ENCODE data around the gene CHST9. TPM values are rescaled to one million over a fixed set of nuclear protein-coding genes. Genes with fewer than 3 reads are reported as not detected.

CHST9 gene
- total RNA-seq, 2 experiments from 2014 or later: not detected

- ATAC-seq (ENCODE audit: poor library complexity): no peak
- Mint-ChIP-seq H3K36me3 (ENCODE audit: low read depth) (no peaks in the 10 kb centered on the region), H3K27ac (no peak overlapping the region), H3K9me3 (peaks cover 12% of the 10 kb centered on the region), H3K27me3 (no peaks in the 10 kb centered on the region), H3K4me1 (ENCODE audit: low read depth) (no peaks in the 10 kb centered on the region), H3K4me3 (no peak overlapping the region)
- TF ChIP-seq CTCF (IDR thresholded peaks at IDR 0.05): no peak
- Histone ChIP-seq H3K27ac (ENCODE audit: low read depth in 1 of 2, low read length in 2 of 2) (no peak overlapping the region), H3K27me3 (ENCODE audit: control insufficient read depth in 1 of 2, insufficient read depth in 2 of 2, low read length in 2 of 2) (no peaks in the 10 kb centered on the region), H3K4me3 (ENCODE audit: low read length) (no peak overlapping the region), H3K36me3 (ENCODE audit: insufficient read depth, low read length) (no peaks in the 10 kb centered on the region), H3K9me3 (ENCODE audit: control insufficient read depth in 1 of 2, insufficient read depth in 1 of 2, low read length in 2 of 2) (peaks cover 0 to 5% of the 10 kb centered on the region in 2 experiments), H3K4me1 (ENCODE audit: insufficient read depth, low read length) (no peaks in the 10 kb centered on the region)
- ChIA-PET POLR2A (no interaction called here), CTCF (no interaction called here)
- no peak for DNase-seq
- intact Hi-C loops (cut with DNase I, micrococcal nuclease): no loop called here
These were observed 135.1 kb downstream of the CHST9 start for GRCh38 chr18:27049969-27050368.

GRCh38 chr18:27045342-27045741, 139.8 kb downstream of the CHST9 start:
- CTCF ChIA-PET: no interaction called here
- H3K27ac ChIP-seq (ENCODE audit: low read depth in 1 of 2, low read length in 2 of 2): no peak overlapping the region
- POLR2A ChIA-PET: no interaction called here
- H3K36me3 ChIP-seq (ENCODE audit: insufficient read depth, low read length): no peaks in the 10 kb centered on the region
- H3K4me1 ChIP-seq (ENCODE audit: insufficient read depth, low read length): no peaks in the 10 kb centered on the region
- no peak overlapping the region for H3K27ac Mint-ChIP-seq
- DNase-seq (no peak), ATAC-seq (ENCODE audit: poor library complexity) (no peak)
- H3K27me3 ChIP-seq (ENCODE audit: control insufficient read depth in 1 of 2, insufficient read depth in 2 of 2, low read length in 2 of 2): no peaks in the 10 kb centered on the region
- H3K4me3 Mint-ChIP-seq: no peak overlapping the region
- TF ChIP-seq CTCF (IDR thresholded peaks at IDR 0.05): no peak
- no peaks in the 10 kb centered on the region for H3K36me3 Mint-ChIP-seq (ENCODE audit: low read depth)
- H3K4me3 ChIP-seq (ENCODE audit: low read length): no peak overlapping the region
- intact Hi-C loops (cut with DNase I, micrococcal nuclease): no loop called here
- H3K9me3 ChIP-seq (ENCODE audit: control insufficient read depth in 1 of 2, insufficient read depth in 1 of 2, low read length in 2 of 2): no peaks in the 10 kb centered on the region
- no peaks in the 10 kb centered on the region for H3K4me1 Mint-ChIP-seq (ENCODE audit: low read depth)
- peaks cover 6% of the 10 kb centered on the region for H3K9me3 Mint-ChIP-seq
- no peaks in the 10 kb centered on the region for H3K27me3 Mint-ChIP-seq

GRCh38 chr18:27042177-27042576, 142.9 kb downstream of the CHST9 start:
- POLR2A ChIA-PET: no interaction called here
- H3K36me3 Mint-ChIP-seq (ENCODE audit: low read depth): no peaks in the 10 kb centered on the region
- no peak overlapping the region for H3K27ac ChIP-seq (ENCODE audit: low read depth in 1 of 2, low read length in 2 of 2)

More at GRCh38 chr18:27042177-27042576, 142.9 kb downstream of the CHST9 start:
- no peaks in the 10 kb centered on the region for H3K9me3 Mint-ChIP-seq
- Histone ChIP-seq H3K4me1 (ENCODE audit: insufficient read depth, low read length) (no peaks in the 10 kb centered on the region), H3K36me3 (ENCODE audit: insufficient read depth, low read length) (no peaks in the 10 kb centered on the region), H3K9me3 (ENCODE audit: control insufficient read depth in 1 of 2, insufficient read depth in 1 of 2, low read length in 2 of 2) (no peaks in the 10 kb centered on the region), H3K27me3 (ENCODE audit: control insufficient read depth in 1 of 2, insufficient read depth in 2 of 2, low read length in 2 of 2) (no peaks in the 10 kb centered on the region), H3K4me3 (ENCODE audit: low read length) (no peak overlapping the region)
- no peak overlapping the region for H3K27ac Mint-ChIP-seq
- CTCF ChIA-PET: no interaction called here
- TF ChIP-seq CTCF (IDR thresholded peaks at IDR 0.05): no peak
- H3K4me3 Mint-ChIP-seq: no peak overlapping the region
- intact Hi-C loops (cut with DNase I, micrococcal nuclease): no loop called here
- no peaks in the 10 kb centered on the region for H3K27me3 Mint-ChIP-seq
- DNase-seq: no peak
- ATAC-seq (ENCODE audit: poor library complexity): no peak
- H3K4me1 Mint-ChIP-seq (ENCODE audit: low read depth): no peaks in the 10 kb centered on the region

Measured in CD4-positive, alpha-beta T cell (primary cell).